Measurements from ENCODE around the gene P2RX3.
A peak's percentile ranks its signal among the peaks of the same experiment; 100 is the strongest.
"Not testable (repeated sequence)": the region's sequence is repeated elsewhere in the genome, so short reads cannot be mapped to it uniquely, and the experiment has no call there.

Gene P2RX3

DNA sequence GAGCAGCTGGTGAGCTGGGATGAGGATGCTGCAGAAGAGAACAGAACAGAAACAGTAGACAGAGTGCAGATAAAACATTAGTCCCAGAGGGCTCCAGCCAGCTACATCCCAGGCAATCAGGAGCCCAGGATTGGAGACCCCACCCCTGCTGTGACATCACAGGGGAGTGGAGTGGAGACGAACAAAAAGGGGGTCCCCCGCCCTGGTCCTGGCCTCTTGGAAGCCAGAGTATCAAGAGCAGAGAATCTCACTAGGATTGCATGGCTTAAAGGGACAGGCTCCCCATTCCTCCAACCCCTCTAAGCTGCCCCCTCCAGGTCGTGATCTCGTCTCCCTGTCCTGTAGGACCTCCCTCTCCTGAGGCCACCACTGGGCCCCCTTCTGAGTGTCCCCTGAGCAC is at the start of gene P2RX3:
P2RX3 (plus strand) TSS at position 211 of the 400 bp plus-strand sequence. CDS start 199 bp downstream, outside the sequence.
- DNase-seq = no peak
- in situ Hi-C loops (cut with MboI; ENCODE audit: low pct_unique_long_range_greater_than_20kb, low sequenced_read_pairs) = loop anchor here (25.0 kb wide), 1 partner anchor 1174 kb away; the partner anchor contains the start of gene OR5B21

GRCh38 chr11:57288771-57289579 is 49.2 kb upstream of the P2RX3 start:
- in situ Hi-C loops (cut with MboI; ENCODE audit: low pct_unique_long_range_greater_than_20kb, low sequenced_read_pairs) = loop anchor here (10.0 kb wide), 1 partner anchor 56 kb away; no protein-coding TSS in a partner anchor
- DNase-seq = no peak

- in situ Hi-C loops (cut with MboI; ENCODE audit: low pct_unique_long_range_greater_than_20kb, low sequenced_read_pairs) = no loop called here
- DNase-seq = no peak
These were observed 47.9 kb upstream of the P2RX3 start for GRCh38 chr11:57290288-57290687.

- in situ Hi-C loops (cut with MboI; ENCODE audit: low pct_unique_long_range_greater_than_20kb, low sequenced_read_pairs) = no loop called here
- no peak for DNase-seq
These were observed 43.7 kb upstream of the P2RX3 start for GRCh38 chr11:57294225-57295131.

GRCh38 chr11:57296205-57296604 is 41.9 kb upstream of the P2RX3 start:
- in situ Hi-C loops (cut with MboI; ENCODE audit: low pct_unique_long_range_greater_than_20kb, low sequenced_read_pairs); DNase-seq: not testable (repeated sequence)

GRCh38 chr11:57297221-57297620 is 40.9 kb upstream of the P2RX3 start:
- in situ Hi-C loops (cut with MboI; ENCODE audit: low pct_unique_long_range_greater_than_20kb, low sequenced_read_pairs) = no loop called here
- no peak for DNase-seq

- in situ Hi-C loops (cut with MboI; ENCODE audit: low pct_unique_long_range_greater_than_20kb, low sequenced_read_pairs) = no loop called here
- no peak for DNase-seq
These were observed 38.9 kb upstream of the P2RX3 start for GRCh38 chr11:57299150-57299737.

DNA sequence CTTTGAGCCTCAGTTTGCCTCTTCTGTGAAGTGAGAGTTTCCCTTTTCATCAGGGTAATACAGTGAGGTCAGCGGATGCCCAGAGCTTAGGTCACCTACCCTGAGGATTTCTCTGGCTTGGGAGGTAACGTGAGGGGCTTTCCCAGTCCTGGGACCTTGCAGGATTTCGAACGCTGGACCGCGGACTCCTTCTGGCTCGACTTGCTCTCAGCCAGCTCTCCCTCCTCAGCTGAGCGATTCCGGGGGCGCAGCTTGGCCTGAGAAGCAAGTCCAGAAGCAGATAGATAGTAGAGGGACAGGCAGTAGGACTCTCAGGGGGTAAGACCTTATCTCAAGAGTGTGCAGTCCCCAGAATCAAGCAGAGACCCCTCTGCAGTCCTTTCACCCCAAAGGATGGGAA is 37.4 kb upstream of the P2RX3 start:
- DNase-seq = no peak
- in situ Hi-C loops (cut with MboI; ENCODE audit: low pct_unique_long_range_greater_than_20kb, low sequenced_read_pairs) = no loop called here

GRCh38 chr11:57301711-57302423 is 36.3 kb upstream of the P2RX3 start:
- in situ Hi-C loops (cut with MboI; ENCODE audit: low pct_unique_long_range_greater_than_20kb, low sequenced_read_pairs) = no loop called here
- DNase-seq = no peak

DNA sequence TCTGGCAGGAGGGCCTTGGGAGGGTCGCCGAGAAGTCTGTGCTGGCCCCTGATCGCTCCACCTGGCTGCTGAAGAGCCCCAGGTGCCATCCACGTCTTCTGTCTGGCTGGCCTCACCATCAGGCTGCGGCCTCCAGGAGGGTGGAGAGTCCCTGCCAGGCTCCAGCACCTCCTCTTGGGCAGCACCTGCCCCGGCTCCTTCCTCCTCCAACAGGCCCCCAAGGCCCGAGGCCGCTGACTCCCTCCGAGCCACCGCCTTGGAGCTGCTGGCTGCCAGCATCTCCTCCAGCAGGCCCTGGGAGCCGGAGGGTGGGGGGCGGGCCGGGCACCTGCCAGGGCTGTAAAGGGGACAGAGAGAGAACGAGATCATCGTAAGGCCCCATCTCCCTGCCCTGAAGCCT is 35.7 kb upstream of the P2RX3 start:
- in situ Hi-C loops (cut with MboI; ENCODE audit: low pct_unique_long_range_greater_than_20kb, low sequenced_read_pairs) = no loop called here
- DNase-seq = no peak

DNA sequence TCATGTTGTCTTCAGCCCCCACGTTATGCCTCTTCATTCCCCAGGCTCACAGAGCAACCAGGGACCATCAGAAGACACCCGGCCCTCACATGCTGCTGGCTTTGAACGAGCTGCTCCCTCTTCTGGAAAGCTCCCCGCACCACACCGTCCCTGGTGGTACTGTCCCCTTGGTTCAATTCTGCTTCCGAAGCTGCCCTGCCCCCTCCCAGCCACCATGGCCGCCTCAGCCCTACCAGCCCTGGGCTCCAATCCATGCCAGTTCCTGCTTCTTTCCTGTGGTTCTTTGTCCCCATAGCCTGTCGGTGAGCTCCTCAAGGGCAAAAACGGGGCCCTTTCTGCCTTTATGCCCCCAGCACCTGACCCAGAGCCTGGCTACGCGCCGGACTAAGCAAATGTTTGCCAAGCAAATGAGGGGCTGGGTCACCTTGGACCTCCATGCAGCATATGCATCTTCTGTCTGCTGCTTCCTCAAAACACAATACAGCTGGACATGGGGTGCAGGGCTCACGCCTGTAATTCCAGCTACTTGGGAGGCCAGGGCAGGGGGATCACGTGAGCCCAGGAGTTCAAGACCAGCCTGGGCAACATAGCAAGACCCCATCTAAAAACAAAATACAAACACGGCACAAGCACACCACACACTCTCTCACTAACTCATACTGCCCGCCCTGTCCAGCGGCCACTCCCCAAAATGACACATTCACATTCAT is 34.7 kb upstream of the P2RX3 start:
- no peak for DNase-seq
- in situ Hi-C loops (cut with MboI; ENCODE audit: low pct_unique_long_range_greater_than_20kb, low sequenced_read_pairs) = no loop called here

DNA sequence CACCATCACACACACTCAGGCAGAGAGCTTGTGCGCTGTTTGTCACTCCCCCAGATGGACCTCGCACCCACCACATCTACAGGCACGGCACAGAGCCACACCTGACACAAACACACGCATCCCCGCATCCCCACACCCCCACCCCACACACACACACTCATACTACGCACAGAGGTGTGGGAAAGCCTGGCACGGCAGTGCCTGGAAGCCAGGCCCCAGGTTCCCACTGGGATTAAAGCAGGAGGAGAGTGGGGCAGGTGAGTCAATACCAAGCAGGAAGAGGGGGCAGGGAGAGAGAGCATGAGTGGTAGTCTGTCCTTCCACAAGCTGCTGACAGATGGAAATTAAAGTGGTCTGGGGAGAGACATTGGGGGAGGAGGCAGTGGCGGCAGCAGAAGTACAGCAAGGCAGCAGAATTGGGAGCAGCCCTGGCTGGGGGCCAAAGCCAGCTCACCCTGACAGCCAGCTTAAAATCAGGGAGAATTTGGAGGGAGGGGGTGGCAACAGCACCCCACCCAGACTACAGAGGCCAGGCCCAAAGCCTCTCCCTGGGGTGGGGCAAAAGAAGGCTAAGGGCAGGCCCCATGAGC is 34.1 kb upstream of the P2RX3 start:
- DNase-seq = no peak
- in situ Hi-C loops (cut with MboI; ENCODE audit: low pct_unique_long_range_greater_than_20kb, low sequenced_read_pairs) = no loop called here

GRCh38 chr11:57305523-57305922 is 32.6 kb upstream of the P2RX3 start:
- DNase-seq = no peak
- in situ Hi-C loops (cut with MboI; ENCODE audit: low pct_unique_long_range_greater_than_20kb, low sequenced_read_pairs) = no loop called here

DNA sequence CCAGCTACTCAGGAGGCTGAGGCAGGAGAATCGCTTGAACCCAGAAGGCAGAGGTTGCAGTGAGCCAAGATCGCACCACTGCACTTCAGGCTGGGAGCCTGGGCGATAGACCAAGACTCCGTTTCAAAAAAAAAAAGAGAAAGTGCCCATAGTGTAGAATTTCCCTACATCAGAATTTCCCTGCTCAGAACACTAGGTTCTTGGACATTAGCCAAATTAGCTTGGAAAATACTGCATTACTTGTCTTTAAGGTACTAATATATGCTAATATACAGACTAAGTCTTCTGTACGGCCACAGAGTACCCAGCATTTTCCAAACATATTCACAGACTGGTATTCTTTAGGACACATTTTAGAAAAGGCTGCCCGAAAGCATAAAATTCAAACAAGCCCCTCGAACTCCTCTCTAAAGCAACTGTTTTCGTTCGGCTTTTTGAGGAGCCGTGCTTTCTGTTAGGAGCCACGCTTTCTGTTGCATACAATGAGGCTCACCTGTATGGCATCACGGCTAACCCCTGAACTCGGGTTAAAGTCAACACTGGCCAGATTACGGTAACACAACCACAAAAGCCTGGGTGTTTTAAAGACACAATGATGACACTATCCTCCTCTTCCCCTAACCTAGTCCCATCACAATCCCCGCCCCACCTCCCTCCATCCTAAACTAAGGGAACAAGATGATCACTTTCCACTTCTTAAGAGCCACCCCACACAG is 31.8 kb upstream of the P2RX3 start:
- in situ Hi-C loops (cut with MboI; ENCODE audit: low pct_unique_long_range_greater_than_20kb, low sequenced_read_pairs) = no loop called here
- DNase-seq = no peak

DNA sequence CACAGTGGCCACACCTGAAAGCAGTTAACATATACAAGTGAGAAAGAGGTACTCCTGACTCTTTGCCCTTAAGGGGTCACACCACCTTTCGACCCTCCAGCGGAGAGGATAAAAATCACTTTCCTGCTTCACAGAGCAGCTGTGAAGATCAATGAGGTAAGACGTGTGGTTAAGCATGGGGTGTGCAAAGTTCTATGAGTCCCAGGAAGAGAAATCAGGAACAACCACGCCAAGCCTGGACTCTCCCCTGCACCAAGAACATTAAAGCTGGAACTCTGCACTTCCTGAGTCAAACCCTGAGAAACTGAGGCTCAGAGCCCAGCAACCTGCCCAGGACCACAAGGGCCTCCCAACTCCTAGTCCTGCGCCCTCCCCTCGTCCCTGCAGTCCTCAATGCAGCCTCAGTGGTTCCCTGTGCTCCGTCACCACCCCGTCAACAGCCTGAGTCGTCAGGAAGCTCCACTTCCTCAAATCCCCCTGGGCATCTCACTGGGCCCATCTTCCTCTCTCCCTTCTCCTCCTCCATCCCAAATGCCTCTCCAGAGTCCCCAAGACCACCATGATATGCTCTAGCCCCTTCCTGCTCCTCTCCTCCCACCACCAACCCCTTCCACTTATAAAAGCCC is 31.1 kb upstream of the P2RX3 start:
- DNase-seq = peak; percentile 50
- in situ Hi-C loops (cut with MboI; ENCODE audit: low pct_unique_long_range_greater_than_20kb, low sequenced_read_pairs) = no loop called here

DNA sequence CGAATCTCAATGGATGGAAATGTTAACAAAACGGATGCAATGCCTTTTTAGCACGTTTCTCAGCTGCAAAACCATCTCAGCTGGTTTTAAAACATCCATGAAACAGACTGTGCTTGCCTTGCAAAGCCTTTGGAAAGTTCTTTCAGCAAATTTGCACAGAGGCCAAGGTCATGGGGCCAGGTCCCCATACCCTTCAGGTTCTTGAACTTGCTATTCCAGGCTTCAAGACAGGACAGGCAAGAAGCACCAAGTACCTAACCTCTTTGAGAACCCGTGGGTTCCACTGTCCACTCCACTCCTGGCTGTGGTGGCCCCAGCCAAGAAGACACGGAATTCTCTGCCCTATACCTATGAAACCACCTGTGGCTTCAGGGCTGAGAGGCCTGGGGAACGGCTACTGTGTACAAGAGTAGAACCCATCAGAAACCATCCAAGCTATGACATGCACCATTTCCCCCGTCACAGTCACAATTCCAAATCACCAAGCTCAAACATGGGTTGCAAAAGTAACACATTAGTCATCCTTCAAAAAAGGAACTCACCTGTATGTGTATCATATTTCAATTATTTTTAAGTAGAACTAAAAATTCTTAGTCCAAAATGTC is 30.4 kb upstream of the P2RX3 start:
- in situ Hi-C loops (cut with MboI; ENCODE audit: low pct_unique_long_range_greater_than_20kb, low sequenced_read_pairs) = no loop called here
- DNase-seq = no peak
